Measurements from ENCODE around the gene SSUH2.

- TF ChIP-seq CTCF (conservative IDR thresholded peaks at IDR 0.05) (no peak), ZFX (IDR thresholded peaks at IDR 0.05) (no peak)
Measured at GRCh38 chr3:8621872-8622271, 22.7 kb downstream of the SSUH2 start.

All from C4-2B (cell line).